Measurements from ENCODE around the gene SLC25A5.
"Not testable (repeated sequence)": the region's sequence is repeated elsewhere in the genome, so short reads cannot be mapped to it uniquely, and the experiment has no call there.

SLC25A5 gene

GRCh38 chrX:119502727-119503483, 34.7 kb downstream of the SLC25A5 start:
- peak overlapping the region; percentile 36; the same call in 1 of the 2 replicates for H3K27ac ChIP-seq
- no peak for TF ChIP-seq CTCF (conservative IDR thresholded peaks at IDR 0.05)

DNA sequence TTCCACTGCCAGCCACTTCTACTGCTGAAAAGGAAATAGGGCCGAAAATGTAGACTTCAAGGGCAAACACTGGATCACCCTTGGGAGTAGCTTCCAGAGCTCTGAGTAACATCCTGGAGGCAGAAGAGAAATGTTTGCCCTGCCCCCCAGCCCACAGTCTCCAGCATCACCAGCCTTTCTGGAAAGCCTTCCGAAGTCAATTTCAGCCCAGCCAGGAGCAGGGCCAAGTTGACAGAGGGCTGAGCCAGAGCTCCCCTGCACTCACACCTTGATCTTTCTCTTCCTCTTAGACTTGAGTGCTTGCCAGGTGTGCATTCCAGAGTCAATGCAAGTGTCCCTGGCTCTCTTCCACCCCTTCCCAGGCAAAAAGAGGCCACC, 35.2 kb downstream of the SLC25A5 start:
- peak overlapping the region; percentile 36; the same call in 1 of the 2 replicates for H3K27ac ChIP-seq
- no peak for TF ChIP-seq CTCF (conservative IDR thresholded peaks at IDR 0.05)

GRCh38 chrX:119505145-119505544, 36.9 kb downstream of the SLC25A5 start:
- H3K27ac ChIP-seq, result not testable (repeated sequence)

DNA sequence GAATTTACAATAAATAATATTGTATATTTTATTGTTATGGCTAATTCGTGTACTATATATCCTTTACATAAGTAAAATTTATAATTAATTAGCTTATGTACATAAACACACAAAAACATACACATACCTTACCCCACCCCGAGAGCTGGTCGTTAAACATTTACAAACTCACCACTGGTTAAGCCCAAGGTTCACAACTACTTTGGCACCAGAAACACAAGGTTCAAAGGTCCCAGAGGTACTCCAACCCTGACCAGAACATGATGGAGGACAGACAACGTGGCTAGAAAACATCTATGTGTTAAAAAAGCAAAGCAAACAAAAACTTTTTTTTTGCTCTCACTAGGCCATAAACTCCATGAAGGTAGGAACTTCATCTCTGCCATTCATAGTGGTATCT, 37.7 kb downstream of the SLC25A5 start:
- H3K27ac ChIP-seq, result no peak overlapping the region
- TF ChIP-seq CTCF (conservative IDR thresholded peaks at IDR 0.05), result no peak

DNA sequence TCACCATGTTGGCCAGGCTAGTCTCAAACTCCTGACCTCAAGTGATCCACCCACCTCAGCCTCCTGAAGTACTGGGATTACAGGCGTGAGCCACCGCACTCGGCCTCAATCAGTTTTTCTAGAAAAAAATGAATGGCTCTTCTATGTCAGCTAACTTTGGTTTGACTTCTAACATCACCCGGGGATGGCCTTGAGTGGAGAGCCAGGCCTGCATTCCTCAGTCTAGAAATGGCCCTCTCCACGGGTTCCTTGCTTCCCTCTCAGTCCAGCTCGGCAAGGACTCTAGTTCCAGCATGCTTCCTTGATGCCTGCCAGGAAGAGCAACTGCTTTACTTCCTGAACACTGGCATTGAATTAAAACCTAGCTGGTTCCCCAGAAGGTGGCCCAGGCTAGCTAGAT, 39.0 kb downstream of the SLC25A5 start:
- no peak for TF ChIP-seq CTCF (conservative IDR thresholded peaks at IDR 0.05)
- H3K27ac ChIP-seq, result no peak overlapping the region

- no peak overlapping the region for H3K27ac ChIP-seq
- TF ChIP-seq CTCF (conservative IDR thresholded peaks at IDR 0.05), result peak; percentile 68
These were observed 44.0 kb downstream of the SLC25A5 start for GRCh38 chrX:119512146-119512800.

GRCh38 chrX:119516157-119516702, 48.0 kb downstream of the SLC25A5 start:
- TF ChIP-seq CTCF (conservative IDR thresholded peaks at IDR 0.05), result peak; percentile 66
- H3K27ac ChIP-seq, result no peak overlapping the region

DNA sequence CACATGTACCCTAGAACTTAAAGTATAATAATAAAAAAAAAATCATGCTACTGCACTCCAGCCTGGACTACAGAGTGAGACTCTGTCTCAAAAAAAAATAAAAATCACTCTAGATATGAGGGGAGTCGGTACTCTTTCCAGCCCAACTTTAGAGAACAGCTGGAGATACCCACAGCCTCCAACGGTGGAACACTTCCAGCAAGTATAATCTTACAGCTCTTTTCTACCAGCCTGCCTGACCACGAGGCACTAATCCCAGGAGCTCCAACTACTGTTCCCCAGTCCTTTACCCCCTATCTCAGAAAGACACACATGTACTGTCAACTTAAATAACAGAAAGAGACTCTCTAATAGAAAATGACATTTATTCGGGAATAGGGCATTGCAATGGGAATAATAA, 50.1 kb downstream of the SLC25A5 start:
- H3K27ac ChIP-seq, result no peak overlapping the region
- no peak for TF ChIP-seq CTCF (conservative IDR thresholded peaks at IDR 0.05)
